ENCODE measurements around the gene MARCOL.
"Not testable (repeated sequence)": the region's sequence is repeated elsewhere in the genome, so short reads cannot be mapped to it uniquely, and the experiment has no call there.

Gene MARCOL

DNA sequence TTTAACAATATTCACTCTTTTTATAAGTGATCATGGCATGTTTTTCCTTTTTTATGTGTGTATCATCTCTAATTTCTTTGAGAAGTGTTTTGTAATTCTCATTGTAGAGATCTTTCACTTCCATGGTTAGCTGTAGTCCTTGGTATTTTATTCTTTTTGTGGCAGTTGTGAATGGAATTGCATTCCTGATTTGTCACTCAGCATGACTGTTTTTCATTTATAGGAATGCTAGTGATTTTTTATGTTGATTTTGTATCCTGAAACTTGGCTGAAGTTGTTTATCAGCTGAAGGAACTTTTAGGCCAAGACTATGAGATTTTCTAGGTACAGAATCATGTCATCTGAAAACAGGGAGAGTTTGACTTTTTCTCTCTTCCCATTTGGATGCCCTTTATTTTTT, 17.1 kb downstream of the MARCOL start:
- TF ChIP-seq CTCF (IDR thresholded peaks at IDR 0.05; ENCODE audit: low read length, missing control alignments) = no peak
- H3K4me3 ChIP-seq (replicated peaks; ENCODE audit: low read depth, low read length) = no peak overlapping the region
- DNase-seq (ENCODE audit: low read depth) = no peak

DNA sequence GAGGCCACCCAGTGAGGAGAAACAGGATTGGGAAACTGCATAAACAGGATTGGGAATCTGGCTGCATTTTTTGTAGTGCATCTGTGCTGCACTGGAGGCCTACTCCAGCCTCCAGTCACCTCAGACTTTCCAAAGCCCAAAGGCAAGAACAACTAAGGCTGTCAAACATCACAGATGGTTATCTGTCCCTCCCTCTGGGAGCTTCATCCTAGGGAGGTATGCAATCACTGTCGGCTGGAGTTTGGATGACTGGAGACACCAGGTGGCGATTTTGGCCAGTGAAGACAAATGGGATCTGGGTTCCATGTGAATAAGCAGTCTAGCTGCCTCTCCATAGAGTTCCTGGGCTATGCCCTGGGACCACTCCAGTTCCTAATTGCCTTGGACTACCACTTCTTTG, 21.0 kb downstream of the MARCOL start:
- H3K4me3 ChIP-seq (replicated peaks; ENCODE audit: low read depth, low read length) = no peak overlapping the region
- DNase-seq (ENCODE audit: low read depth) = no peak
- no peak for TF ChIP-seq CTCF (IDR thresholded peaks at IDR 0.05; ENCODE audit: low read length, missing control alignments)

GRCh38 chr5:148261221-148261620, 22.9 kb downstream of the MARCOL start:
- DNase-seq (ENCODE audit: low read depth) = no peak
- TF ChIP-seq CTCF (IDR thresholded peaks at IDR 0.05; ENCODE audit: low read length, missing control alignments) = no peak
- H3K4me3 ChIP-seq (replicated peaks; ENCODE audit: low read depth, low read length) = no peak overlapping the region

DNA sequence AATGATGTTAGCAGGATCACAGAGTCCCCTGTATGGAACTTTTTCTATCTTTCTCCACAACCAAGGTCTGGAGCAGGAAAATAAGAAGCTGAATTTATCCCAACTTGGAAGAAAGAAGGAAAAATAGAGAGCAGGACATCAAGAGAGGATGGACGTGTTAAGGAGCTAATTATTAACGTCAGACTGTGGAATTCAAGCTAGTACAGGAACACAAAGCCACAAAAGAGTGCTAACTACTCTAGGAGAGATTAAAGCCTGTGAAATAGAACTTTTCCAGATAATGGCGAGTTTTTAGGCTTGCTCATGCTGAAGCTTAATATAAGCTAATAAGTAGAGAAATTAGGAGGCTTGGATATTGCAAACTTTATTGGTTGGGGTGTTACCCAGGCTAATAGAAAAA, 29.6 kb downstream of the MARCOL start:
- TF ChIP-seq CTCF (IDR thresholded peaks at IDR 0.05; ENCODE audit: low read length, missing control alignments) = no peak
- no peak for DNase-seq (ENCODE audit: low read depth)
- H3K4me3 ChIP-seq (replicated peaks; ENCODE audit: low read depth, low read length) = no peak overlapping the region

- peak; percentile 55 for DNase-seq (ENCODE audit: low read depth)
- TF ChIP-seq CTCF (IDR thresholded peaks at IDR 0.05; ENCODE audit: low read length, missing control alignments) = no peak
- no peak within 1 kb of the TSS for H3K4me3 ChIP-seq (replicated peaks; ENCODE audit: low read depth, low read length)
These were observed 30.2 kb downstream of the MARCOL start, which contains the start of gene SPINK13 for GRCh38 chr5:148268566-148268965. TSS of gene SPINK13 (plus strand) at chr5:148268794. CDS start at chr5:148270073, 1,279 bp downstream.

DNA sequence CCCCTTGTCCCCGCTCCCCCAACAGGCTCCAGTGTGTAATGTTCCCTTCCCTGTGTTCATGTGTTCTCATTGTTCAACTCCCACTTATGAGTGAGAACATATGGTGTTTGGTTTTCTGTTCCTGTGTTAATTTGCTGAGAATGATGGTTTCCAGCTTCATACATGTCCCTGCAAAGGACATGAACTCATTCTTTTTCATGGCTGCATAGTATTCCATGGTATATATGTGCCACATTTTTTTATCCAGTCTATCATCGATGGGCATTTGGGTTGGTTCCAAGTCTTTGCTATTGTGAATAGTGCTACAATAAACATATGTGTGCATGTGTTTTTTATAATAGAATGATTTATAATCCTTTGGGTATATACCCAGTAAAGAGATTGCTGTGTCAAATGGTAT, 36.8 kb downstream of the MARCOL start:
- H3K4me3 ChIP-seq (replicated peaks; ENCODE audit: low read depth, low read length); DNase-seq (ENCODE audit: low read depth): not testable (repeated sequence)

DNA sequence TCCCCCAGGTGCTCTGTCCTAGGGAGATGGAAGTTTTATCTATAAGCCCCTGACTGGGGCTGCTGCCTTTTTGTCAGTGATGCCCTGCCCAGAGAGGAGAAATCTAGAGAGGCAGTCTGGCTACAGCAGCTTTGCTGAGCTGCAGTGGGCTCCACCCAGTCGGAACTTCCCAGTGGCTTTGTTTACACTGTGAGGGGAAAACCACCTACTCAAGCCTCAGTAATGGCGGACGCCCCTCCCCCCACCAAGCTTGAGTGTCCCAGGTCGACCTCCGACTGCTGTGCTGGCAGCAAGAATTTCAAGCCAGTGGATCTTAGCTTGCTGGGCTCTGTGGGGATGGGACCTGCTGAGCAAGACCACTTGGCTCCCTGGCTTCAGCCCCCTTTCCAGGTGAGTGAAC, 42.6 kb downstream of the MARCOL start:
- H3K4me3 ChIP-seq (replicated peaks; ENCODE audit: low read depth, low read length); DNase-seq (ENCODE audit: low read depth): not testable (repeated sequence)

- H3K4me3 ChIP-seq (replicated peaks; ENCODE audit: low read depth, low read length); DNase-seq (ENCODE audit: low read depth): not testable (repeated sequence)
These were observed 43.0 kb downstream of the MARCOL start for GRCh38 chr5:148281336-148281735.
